HepG2 (cell line): ENCODE data around the gene IFNK. TPM values are rescaled to one million over a fixed set of nuclear protein-coding genes. Genes with fewer than 3 reads are reported as not detected.

Experiments used
- ATAC-seq: fragments of 200-7000 bp; cut with Tn5 transposase; 3 replicates; pipeline ENCODE4 v1.9.1; 2020; ENCODE audit warnings: mild to moderate bottlenecking, moderate library complexity
- BruUV-seq: library from RNA; stranded (reverse); fragments of 400-500 nt; replicated peaks from 2 replicates; lab custom pipeline; 2021; lab: Mats Ljungman, UMichigan
- CTCF ChIA-PET: fragments of 300-600 bp; formaldehyde crosslinking; extraction: SDS; loops from one replicate; lab custom pipeline; 2021; ENCODE audit warnings: low total read pairs, inconsistent platforms, low intra/inter-chr PET ratio; lab: Yijun Ruan, JAX
- POLR2A ChIA-PET: fragments of 350-600 bp; sonication (Branson Sonifier 250); formaldehyde crosslinking; loops from one replicate; lab custom pipeline; 2020; ENCODE audit warnings: antibody characterized with exemption, inconsistent platforms; lab: Yijun Ruan, JAX
- DNase-seq: peaks from one replicate; pipeline ENCODE4 v3.0.0-alpha.2; 2015; ENCODE audit warnings: low spot score
- FAIRE-seq: peaks from 3 replicates; lab custom pipeline; 2011; peaks lifted over from hg19 to GRCh38; lab: Jason Lieb, UNC
- H2AFZ ChIP-seq: one replicate; pipeline ENCODE4 v1.6.1; 2011; ENCODE audit warnings: low read length, inconsistent platforms
- H3K27ac ChIP-seq: fragments of 300-600 bp; 3 replicates; pipeline ENCODE4 v1.8.0; 2011; ENCODE audit warnings: mixed run types, mild to moderate bottlenecking, mixed read lengths, low read length, inconsistent platforms; ENCODE audit not compliant: insufficient read depth; ENCODE audit errors: extremely low read length
- H3K27me3 ChIP-seq, 2 experiments: fragments of 200-600 bp in 1 of 2; 2 replicates in 1 of 2; 3 replicates in 1 of 2; pipeline versions ENCODE4 v1.6.0 to v1.8.0; 2011; ENCODE audit warnings: low read length in 2 of 2, mild to moderate bottlenecking in 2 of 2, moderate library complexity in 2 of 2, inconsistent platforms in 1 of 2; ENCODE audit not compliant: insufficient read depth in 2 of 2, control insufficient read depth in 1 of 2
- H3K36me3 ChIP-seq, 2 experiments: fragments of 200-600 bp in 1 of 2; replicated peaks in 1 of 2; 2 replicates in 1 of 2; 3 replicates in 1 of 2; pipeline versions ENCODE4 v1.5.1 to v1.8.0; 2011; ENCODE audit warnings: low read length in 2 of 2, inconsistent platforms in 1 of 2; ENCODE audit not compliant: insufficient read depth in 2 of 2, control insufficient read depth in 1 of 2
- H3K4me1 ChIP-seq: 2 replicates; pipeline ENCODE4 v1.5.1; 2012; ENCODE audit warnings: low read length, inconsistent platforms; ENCODE audit not compliant: insufficient read depth
- H3K4me2 ChIP-seq: 2 replicates; pipeline ENCODE4 v1.6.0; 2011; ENCODE audit warnings: low read depth, low read length, inconsistent platforms
- H3K4me3 ChIP-seq, 3 experiments: fragments of 200-600 bp in 1 of 3; sonication (generic), shearing (Covaris generic) in 1 of 3; replicated peaks in 1 of 3; 2 replicates each; pipeline ENCODE4 v1.5.1; 2011 to 2016; ENCODE audit warnings: low read length in 3 of 3, inconsistent platforms in 2 of 3, low read depth in 2 of 3, mild to moderate bottlenecking in 2 of 3, control low read depth in 1 of 3, mixed read lengths in 1 of 3; ENCODE audit not compliant: insufficient read depth in 1 of 3
- H3K79me2 ChIP-seq: one replicate; pipeline ENCODE4 v1.6.1; 2011; ENCODE audit warnings: low read length, inconsistent platforms; ENCODE audit not compliant: insufficient read depth
- H3K9ac ChIP-seq: 2 replicates; pipeline ENCODE4 v1.6.0; 2011; ENCODE audit warnings: mild to moderate bottlenecking, low read depth, low read length, inconsistent platforms; ENCODE audit not compliant: insufficient read depth
- H3K9me3 ChIP-seq: 2 replicates; pipeline ENCODE4 v1.5.1; 2012; ENCODE audit warnings: mild to moderate bottlenecking, low read length
- H4K20me1 ChIP-seq: 2 replicates; pipeline ENCODE4 v1.6.0; 2011; ENCODE audit warnings: inconsistent platforms, mild to moderate bottlenecking, low read length, moderate library complexity; ENCODE audit not compliant: insufficient read depth
- CEBPZ ChIP-seq: IDR thresholded peaks from 2 replicates; pipeline ENCODE4 v1.6.1; 2012; ENCODE audit warnings: low read length, improper control_type of control experiment
- CREM ChIP-seq, 2 experiments: sonication (generic) in 1 of 2; formaldehyde crosslinking in 1 of 2; IDR thresholded peaks; 2 replicates each; pipeline versions ENCODE4 v1.4.0 to v1.6.1; 2016 to 2020; ENCODE audit warnings: antibody characterized with exemption in 1 of 2, mild to moderate bottlenecking in 1 of 2, missing genetic modification reagents in 1 of 2
- HIVEP1 ChIP-seq: sonication (generic); formaldehyde crosslinking; IDR thresholded peaks from 2 replicates; pipeline ENCODE4 v1.4.0; 2020; ENCODE audit warnings: mild to moderate bottlenecking, missing genetic modification reagents
- KAT2B ChIP-seq: fragments of 150-350 bp; IDR thresholded peaks from 2 replicates; pipeline ENCODE4 v1.6.1; 2014; ENCODE audit warnings: low read depth, low read length, borderline replicate concordance
- MIXL1 ChIP-seq: IDR thresholded peaks from 2 replicates; pipeline ENCODE4 v1.6.1; 2016
- PHF8 ChIP-seq: sonication (generic); formaldehyde crosslinking; IDR thresholded peaks from 2 replicates; pipeline ENCODE4 v1.5.0; 2020; ENCODE audit warnings: missing genetic modification reagents
- STAG1 ChIP-seq: sonication (generic); formaldehyde crosslinking; IDR thresholded peaks from 2 replicates; pipeline ENCODE4 v1.4.0; 2020; ENCODE audit warnings: missing genetic modification reagents
- SYNCRIP ChIP-seq: fragments of 200-400 bp; formaldehyde crosslinking; IDR thresholded peaks from 2 replicates; pipeline ENCODE4 v1.6.1; 2018; ENCODE audit warnings: mild to moderate bottlenecking, low read depth, low read length; ENCODE audit not compliant: insufficient read depth
- TIGD3 ChIP-seq: sonication (generic); formaldehyde crosslinking; IDR thresholded peaks from 2 replicates; pipeline ENCODE4 v1.5.1; 2020; ENCODE audit warnings: mild to moderate bottlenecking, missing genetic modification reagents, borderline replicate concordance
- YEATS2 ChIP-seq: sonication (generic); formaldehyde crosslinking; IDR thresholded peaks from 2 replicates; pipeline ENCODE4 v1.4.0; 2020; ENCODE audit warnings: missing genetic modification reagents, borderline replicate concordance
- ZNF121 ChIP-seq: sonication (generic); formaldehyde crosslinking; IDR thresholded peaks from 2 replicates; pipeline ENCODE4 v1.5.0; 2020; ENCODE audit warnings: mild to moderate bottlenecking, missing genetic modification reagents
- ZNF282 ChIP-seq: fragments of 450-650 bp; IDR thresholded peaks from 2 replicates; pipeline ENCODE4 v1.6.1; 2018; ENCODE audit not compliant: partially characterized antibody
- ZNF703 ChIP-seq: sonication (generic); formaldehyde crosslinking; IDR thresholded peaks from 2 replicates; pipeline ENCODE4 v1.5.1; 2020; ENCODE audit warnings: missing genetic modification reagents, mild to moderate bottlenecking, moderate library complexity, borderline replicate concordance
- ZNF737 ChIP-seq: sonication (generic); formaldehyde crosslinking; IDR thresholded peaks from 2 replicates; pipeline ENCODE4 v1.5.0; 2020; ENCODE audit warnings: missing genetic modification reagents, mild to moderate bottlenecking, borderline replicate concordance
- WGBS: methylation state at CpG from one replicate; pipeline ENCODE4 v1.1.6; 2017; ENCODE audit warnings: low lambda C conversion rate; 5-methylcytosine and 5-hydroxymethylcytosine counted together
- in situ Hi-C: cut with HindIII; loops from 2 replicates; pipeline ENCODE4 v1.10.0; 2017; ENCODE audit warnings: low pct_unique_long_range_greater_than_20kb; ENCODE audit not compliant: extremely low pct_ligation_motif_present
- intact Hi-C: fragments of 100-400 bp; cut with micrococcal nuclease; formaldehyde crosslinking; loops from one replicate; pipeline ENCODE4 v1.10.0; 2022; ENCODE audit not compliant: unreplicated experiment
- polyA plus RNA-seq, 8 experiments: library from polyadenylated mRNA; depleted of rRNA in 3 of 8; stranded (reverse) in 7 of 8; unstranded in 1 of 8; fragments of >200 nt; fragmentation: Illumina TruSeq in 4 of 8; extraction: Trizol in 4 of 8; gene quantifications; 2 replicates each; pipeline versions ENCODE4 v1.2.1 to v1.2.3, GENCODE V29; 2011 to 2016; ENCODE audit warnings: low read depth in 4 of 8, missing spikeins in 1 of 8, mixed read lengths in 1 of 8; ENCODE audit not compliant: insufficient read depth in 1 of 8
- total RNA-seq, 5 experiments: library from RNA; depleted of rRNA; stranded (reverse); fragments of >200 nt; fragmentation: Illumina TruSeq; extraction: Trizol; gene quantifications; 2 replicates each; pipeline ENCODE4 v1.2.3, GENCODE V29; 2016; ENCODE audit warnings: low read depth in 1 of 5
- TF ChIP-seq, protein P1 (sequence below): sonication (generic); formaldehyde crosslinking; IDR thresholded peaks from 2 replicates; pipeline ENCODE4 v1.5.0; 2020; ENCODE audit warnings: missing genetic modification reagents

IFNK gene
- total and polyA plus RNA-seq, 2 of the 13 experiments (the other 11 are each of a cell fraction or from before 2014, with no cell fraction given) = not detected

DNA sequence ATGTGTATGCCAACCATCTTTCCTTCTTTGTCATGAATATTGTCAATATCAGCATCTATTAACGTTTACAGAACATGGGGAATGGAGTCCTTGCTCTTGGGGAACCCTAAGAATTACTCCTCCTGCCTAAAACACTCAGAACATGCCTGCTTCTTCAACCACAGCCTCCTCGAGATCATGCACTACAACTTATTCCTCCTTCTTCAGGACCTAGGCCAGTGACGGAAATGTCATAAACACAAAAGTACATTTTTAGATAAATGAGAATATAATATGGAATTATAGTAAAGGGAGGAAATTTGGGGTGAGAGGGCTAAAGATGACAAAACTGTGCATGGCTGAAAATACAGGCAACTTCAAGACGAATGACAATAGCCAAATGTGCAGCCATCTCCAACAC lies 3.1 kb upstream of the IFNK start:
- TF ChIP-seq ZNF703 (CRISPR knock-in tag) = no peak
- no peak for TF ChIP-seq HIVEP1 (CRISPR knock-in tag)
- TF ChIP-seq, protein P1, sequence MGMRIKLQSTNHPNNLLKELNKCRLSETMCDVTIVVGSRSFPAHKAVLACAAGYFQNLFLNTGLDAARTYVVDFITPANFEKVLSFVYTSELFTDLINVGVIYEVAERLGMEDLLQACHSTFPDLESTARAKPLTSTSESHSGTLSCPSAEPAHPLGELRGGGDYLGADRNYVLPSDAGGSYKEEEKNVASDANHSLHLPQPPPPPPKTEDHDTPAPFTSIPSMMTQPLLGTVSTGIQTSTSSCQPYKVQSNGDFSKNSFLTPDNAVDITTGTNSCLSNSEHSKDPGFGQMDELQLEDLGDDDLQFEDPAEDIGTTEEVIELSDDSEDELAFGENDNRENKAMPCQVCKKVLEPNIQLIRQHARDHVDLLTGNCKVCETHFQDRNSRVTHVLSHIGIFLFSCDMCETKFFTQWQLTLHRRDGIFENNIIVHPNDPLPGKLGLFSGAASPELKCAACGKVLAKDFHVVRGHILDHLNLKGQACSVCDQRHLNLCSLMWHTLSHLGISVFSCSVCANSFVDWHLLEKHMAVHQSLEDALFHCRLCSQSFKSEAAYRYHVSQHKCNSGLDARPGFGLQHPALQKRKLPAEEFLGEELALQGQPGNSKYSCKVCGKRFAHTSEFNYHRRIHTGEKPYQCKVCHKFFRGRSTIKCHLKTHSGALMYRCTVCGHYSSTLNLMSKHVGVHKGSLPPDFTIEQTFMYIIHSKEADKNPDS (CRISPR knock-in tag) = no peak
- no peak for TF ChIP-seq ZNF737 (CRISPR knock-in tag)
- no peak for TF ChIP-seq SYNCRIP
- no peak for TF ChIP-seq STAG1 (CRISPR knock-in tag)
- TF ChIP-seq CEBPZ = no peak
- TF ChIP-seq KAT2B = no peak
- no peak for TF ChIP-seq CREM (IDR thresholded peaks at IDR 0.05)
- no peak for TF ChIP-seq CREM (CRISPR knock-in tag; IDR thresholded peaks at IDR 0.05)
- no peak for TF ChIP-seq MIXL1
- no peak for TF ChIP-seq ZNF121 (CRISPR knock-in tag)
- TF ChIP-seq PHF8 (CRISPR knock-in tag) = no peak
- TF ChIP-seq ZNF282 = no peak
- no peak for TF ChIP-seq TIGD3 (CRISPR knock-in tag)
- TF ChIP-seq YEATS2 (CRISPR knock-in tag) = no peak
- DNase-seq (no peak), FAIRE-seq (no peak), ATAC-seq (no peak)
- intact Hi-C loops (no loop called here), in situ Hi-C loops (no loop called here)
- Histone ChIP-seq H3K79me2 (no peaks in the 10 kb centered on the region), H4K20me1 (no peaks in the 10 kb centered on the region), H3K4me3 (no peak overlapping the region), H3K27ac (no peak overlapping the region), H3K36me3 (no peaks in the 10 kb centered on the region), H3K9ac (no peak overlapping the region), H3K4me2 (no peak overlapping the region), H3K27me3 (no peaks in the 10 kb centered on the region), H2AFZ (no peak overlapping the region), H3K4me1 (no peaks in the 10 kb centered on the region), H3K9me3 (no peaks in the 10 kb centered on the region)
- ChIA-PET POLR2A (no interaction called here), CTCF (no interaction called here)
- no TSS peak for BruUV-seq
- WGBS = 24% methylated on average over 4 of the region's 4 CpGs
